Left colon (tissue), 2 donors: ENCODE data around the gene RAD18. TPM values are rescaled to one million over a fixed set of nuclear protein-coding genes. Genes with fewer than 3 reads are reported as not detected.

ENCODE experiments used
- ATAC-seq: fragments of 200-7000 bp; cut with Tn5 transposase; one replicate; pipeline ENCODE4 v1.9.1; 2020; ENCODE audit warnings: mild to moderate bottlenecking, moderate library complexity
- DNase-seq, 2 donors: peaks; one replicate each; pipeline ENCODE4 v3.0.0-alpha.2; 2020
- intact Hi-C, 2 donors: fragments of 100-400 bp; cut with DNase I in 1 of 2; cut with micrococcal nuclease in 1 of 2; formaldehyde crosslinking; loops; one replicate each; pipeline versions ENCODE4 v1.11.2 to v1.14.0; 2022; cut with DNase I, micrococcal nuclease
- total RNA-seq, 2 donors: library from RNA; stranded (reverse); fragmentation: NEBNext Ultra II Directional; extraction: Animal tissue kit (Norgen Biotek cat#: 25700); gene quantifications; one replicate each; pipeline ENCODE4 v1.2.1, GENCODE V29; 2021
- donor health status: DM: no; HTN: no; CAD: no.
- donor health status: DM: yes; HTN: yes; CAD: no.

The RAD18 gene
- total RNA-seq, 2 donors from 2014 or later, result 10.6 to 11.1 TPM

DNA sequence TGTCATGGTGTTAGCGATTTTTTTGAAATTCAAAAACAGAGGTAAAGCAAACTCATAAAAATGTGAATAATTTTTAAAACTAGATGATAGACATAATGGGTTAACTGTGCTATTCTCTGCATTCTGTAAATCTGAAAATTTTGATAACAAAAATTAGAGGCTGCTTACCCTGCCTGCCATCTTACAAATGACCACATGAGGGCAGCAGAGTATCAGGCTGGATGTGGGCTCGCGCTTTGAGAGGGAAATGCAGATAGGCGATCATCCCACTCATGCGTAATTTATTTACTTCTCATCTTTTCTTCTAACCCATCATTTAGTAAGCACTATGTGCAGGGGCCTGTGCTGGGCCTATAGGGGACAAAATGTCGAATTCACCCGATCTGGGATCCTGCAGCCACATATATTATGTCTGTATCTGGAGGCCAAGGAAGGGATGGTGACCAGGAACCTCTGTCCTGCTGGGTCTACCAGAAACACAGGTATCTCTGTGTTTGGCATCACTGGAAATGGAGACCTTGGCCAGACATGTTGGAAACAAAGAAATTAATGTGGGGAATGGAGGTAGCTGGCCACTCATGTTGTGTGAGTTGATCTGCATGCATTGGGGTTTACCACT lies 7.8 kb upstream of the RAD18 start:
- peak; percentile 53 for ATAC-seq
- intact Hi-C loops, result loop anchor here in 1 of 2 donors (2.0 to 5.0 kb wide), 2 partner anchors 96 to 332 kb away; no protein-coding TSS in a partner anchor
- peak in 1 of 2 donors; percentile 66 for DNase-seq

DNA sequence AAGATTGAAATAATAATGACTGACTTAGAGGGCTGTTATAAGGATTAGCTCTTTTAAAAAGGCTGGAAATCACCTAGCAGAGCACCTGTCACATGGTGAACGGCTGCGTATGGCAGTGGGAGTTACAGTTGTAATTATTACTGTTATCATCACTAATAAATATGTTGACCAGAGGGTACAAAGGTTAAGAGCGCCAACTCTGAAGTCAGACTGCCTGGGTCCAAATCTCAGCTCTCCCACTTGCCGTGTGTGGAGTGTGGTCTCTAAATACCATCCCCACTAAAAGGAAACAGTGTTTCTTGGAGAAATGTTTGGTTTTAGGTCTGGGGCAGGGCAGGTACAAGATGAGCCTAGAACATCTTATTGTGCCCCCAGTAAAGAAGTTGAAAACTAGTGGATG lies 6.0 kb upstream of the RAD18 start:
- ATAC-seq (no peak), DNase-seq (no peak)
- intact Hi-C loops, result no loop called here

DNA sequence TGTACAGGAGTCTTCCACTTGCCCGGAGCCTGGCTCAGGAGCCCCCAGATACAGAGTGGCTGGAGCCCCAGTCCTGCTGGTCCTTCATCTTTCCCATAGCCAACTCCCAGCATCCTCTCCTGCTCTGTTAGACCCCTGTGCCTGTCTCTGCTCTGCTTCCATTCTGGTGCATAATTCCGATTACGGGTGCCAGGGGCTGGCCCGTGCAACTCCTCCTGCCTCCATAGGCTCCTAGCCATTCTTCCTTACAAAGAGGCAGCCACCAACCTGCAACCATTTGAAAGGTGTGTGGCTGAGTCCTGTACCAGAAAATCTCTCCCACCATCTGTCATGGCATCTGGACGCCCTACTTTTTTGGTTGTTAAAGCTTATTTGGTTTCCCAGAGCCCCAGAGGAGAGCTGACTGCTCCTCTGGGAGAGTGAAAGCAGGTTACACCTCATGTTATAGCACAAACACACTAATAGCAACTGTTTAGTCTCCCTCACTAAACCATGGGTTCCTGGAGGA lies 5.2 kb upstream of the RAD18 start:
- DNase-seq (no peak), ATAC-seq (no peak)
- intact Hi-C loops, result no loop called here

DNA sequence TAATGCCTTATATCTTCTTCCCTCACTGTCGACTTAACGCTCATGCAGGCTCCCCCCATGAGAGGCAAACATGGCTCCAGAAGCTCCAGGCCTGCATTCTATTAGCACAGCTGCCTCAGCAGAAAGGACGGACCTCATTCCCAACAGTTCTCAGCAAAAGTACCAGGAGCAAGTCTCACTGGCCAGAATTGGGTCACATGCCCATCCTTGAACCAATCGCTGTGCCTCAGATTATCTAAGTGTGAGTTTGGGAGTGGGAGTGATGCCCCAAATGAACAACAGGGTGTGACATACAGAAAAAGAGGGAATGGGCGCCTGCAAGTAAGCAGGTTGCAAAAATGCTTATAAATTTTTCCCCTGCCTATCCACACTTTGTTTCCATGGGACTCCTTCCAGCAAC lies 4.3 kb upstream of the RAD18 start:
- DNase-seq (no peak), ATAC-seq (no peak)
- intact Hi-C loops, result no loop called here

DNA sequence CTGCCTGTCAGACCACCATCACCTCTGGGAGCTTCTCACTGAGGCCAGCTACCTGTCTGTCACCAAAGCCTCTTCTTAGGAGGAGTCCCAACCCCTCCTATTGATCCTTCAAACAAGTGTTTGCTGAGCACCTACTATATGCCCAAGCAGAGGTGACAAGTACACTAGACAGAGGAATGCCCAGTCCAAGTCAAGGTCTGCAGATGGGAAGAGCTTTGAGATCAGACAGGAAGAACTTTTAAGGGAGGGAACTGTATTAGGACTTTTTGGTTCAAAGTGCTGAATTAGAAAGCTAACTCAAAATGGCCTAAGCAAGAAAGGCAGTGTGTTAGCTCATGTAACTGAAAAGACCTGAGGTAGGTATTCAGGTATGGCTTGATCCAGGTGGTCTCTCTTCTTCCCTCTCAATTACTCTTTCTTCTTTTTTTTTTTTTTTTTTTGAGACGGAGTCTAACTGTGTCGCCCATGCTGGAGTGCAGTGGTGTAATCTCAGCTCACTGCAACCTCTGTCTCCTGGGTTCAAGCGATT lies 3.6 kb upstream of the RAD18 start:
- no peak for ATAC-seq
- DNase-seq, result no peak
- intact Hi-C loops, result no loop called here

DNA sequence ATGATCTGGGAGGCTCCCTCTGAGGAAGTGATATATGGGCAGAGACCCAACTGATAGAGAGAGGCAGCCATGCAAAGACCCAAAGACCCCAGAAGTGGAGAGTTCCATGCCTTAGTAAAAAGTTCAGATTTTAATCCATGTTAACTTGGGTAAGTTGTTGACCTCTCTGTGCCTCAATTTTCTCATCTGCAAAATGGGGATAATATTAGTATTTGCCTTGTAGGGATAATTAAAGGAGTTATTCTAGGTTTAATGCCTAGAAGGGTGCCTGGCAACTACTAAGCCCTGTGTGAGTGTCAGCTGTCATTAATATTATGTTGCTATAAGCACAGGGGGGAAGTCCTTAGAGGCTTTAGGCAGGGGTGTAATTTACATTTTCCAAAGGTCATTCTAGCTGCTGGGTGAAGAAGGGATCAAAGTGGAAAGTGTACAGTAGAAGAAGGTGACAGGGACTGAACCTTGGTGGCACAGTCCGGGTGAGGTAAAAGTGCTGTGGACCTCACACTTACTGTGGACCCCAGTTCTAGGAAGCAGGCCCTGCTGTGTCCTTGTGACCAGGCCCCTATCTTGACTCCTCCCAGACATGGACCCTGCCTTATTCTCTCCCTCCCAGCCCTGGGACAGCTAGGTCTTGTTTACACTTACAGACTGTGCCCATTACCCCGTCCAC lies 3.0 kb upstream of the RAD18 start:
- intact Hi-C loops, result no loop called here
- DNase-seq (no peak), ATAC-seq (peak; percentile 2)

DNA sequence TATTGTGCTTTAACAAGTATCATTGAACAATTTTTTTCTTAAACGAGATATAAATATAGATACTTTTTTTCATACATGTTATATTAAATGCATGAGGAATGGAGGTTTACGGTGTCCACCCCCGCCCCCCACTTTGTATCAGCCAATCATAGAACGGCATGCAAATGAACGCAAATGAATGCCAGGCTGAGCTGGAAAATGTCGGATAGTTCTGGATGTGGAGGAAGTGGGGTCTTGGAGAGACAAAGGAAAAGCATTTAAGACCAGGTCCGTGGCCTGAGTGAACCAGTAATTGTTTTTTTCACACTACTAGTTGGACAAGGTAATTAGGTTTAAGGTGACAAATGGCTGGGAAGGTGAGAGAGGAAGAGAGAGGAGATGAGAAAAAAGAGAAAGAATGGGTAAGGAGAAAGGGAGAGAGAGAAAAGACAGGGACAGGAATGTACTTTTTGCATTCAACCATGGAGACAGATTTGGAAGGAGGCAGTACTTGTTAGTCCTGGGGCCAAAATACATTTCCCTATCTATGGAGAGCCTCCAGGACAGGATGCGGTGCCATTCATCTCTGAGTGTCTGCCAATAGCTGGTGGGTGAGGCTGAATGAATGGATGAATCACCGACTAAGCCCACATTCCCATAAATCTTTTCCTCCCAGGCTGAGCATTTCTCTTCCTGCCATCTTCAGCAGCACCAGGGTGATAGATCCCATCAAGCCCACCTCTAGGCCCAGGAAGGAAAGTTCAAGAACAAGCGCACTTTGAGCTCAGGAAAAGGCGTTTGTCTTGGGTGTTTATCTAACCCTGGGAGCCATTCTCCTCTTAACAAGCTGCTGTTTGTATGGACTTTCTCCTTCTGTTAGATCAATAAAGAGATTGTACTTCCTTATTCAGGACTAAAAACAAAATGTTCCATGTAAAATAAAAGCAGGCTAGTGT lies 1.4 kb upstream of the RAD18 start:
- peak; percentile 55 to 78 for DNase-seq
- intact Hi-C loops, result no loop called here

DNA sequence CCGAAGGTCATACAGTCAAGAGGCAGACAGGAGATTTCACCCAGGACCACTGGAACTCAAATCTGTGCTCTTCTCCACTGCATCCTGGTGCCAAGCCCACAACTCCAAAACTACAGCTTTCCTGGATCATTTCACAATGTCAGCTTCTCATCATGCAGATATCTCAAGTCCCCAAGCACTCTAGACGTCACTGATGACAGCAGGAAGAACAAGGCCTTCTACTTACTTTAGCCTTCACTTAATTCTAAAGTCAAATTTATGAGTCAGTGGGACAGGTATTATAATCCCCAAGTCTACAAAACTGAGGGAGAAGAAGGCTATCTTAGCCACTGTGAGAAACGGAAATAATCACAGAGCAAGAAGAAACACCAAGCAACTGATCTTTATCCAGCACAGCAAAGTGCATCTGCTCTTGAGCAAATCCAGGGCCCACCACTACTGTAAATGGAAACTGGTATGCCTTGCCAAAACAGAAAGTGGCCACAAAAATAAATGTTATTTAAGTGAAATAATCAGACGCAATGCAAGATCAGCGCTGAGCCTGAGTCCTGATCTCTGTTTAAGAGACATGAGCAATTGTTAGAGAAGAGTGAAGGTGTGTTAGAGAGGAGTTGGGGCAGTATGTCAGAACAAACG lies 928 bp downstream of the RAD18 start:
- DNase-seq (no peak), ATAC-seq (no peak)
- intact Hi-C loops, result no loop called here

More for the DNA sequence above, 1.4 kb upstream of the RAD18 start:
- peak; percentile 67 for ATAC-seq

DNA sequence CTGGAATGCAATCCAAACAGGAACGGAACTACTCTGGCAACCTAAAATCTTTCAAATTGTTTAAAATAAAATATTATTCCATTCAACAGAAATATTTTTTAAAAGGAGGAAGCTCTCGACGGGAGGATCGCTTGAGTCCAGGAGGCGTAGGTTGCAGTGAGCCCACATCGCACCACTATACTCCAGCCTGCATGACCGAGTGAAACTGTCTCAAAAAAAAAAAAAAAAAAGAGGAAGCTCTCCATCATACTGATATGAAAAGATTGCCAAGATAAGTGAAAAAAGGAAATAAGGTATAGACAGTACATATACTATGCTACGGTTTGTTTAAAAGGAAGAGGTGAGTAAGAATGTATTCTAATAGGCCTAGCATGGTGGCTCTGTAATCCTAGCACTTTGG lies 3.6 kb downstream of the RAD18 start:
- intact Hi-C loops, result no loop called here
- DNase-seq (no peak), ATAC-seq (no peak)

DNA sequence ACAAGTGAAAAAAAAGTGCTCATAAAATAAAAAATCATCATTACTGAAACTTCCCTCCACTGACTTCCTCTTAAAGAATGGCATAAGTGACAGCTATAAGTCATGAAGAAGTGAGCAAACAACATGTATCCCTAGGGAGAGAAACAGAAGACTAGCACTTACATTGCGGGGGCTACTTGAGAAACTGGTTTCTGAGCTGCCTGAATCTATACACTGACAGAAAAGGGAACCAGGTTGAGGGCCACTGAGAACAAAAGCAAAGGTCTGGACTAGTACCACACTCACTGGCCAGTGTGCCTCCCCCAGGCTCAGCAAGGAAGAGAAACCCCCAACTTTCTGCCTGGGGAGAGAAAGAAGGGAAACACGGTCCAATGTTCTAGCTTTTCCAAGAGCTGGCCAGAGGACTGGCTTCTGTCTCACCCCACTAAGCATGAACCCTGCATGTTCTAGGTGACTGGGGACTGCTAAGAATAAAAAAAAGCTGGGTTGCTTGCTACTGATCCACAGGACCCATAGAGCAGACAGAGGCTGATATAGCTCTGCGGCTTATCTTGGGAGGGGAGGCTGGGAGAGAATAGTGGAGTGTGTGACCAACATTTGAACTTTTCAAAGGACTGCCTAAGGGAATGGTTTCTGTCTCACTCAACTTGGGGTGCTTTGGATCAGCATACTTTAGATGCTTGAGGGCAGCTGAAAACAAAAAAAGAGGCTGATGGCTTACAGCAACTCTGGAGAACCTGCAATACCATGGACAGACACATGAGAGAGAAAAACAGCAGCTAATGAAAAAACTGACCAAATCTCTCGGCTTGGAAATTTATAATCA lies 8.1 kb downstream of the RAD18 start:
- DNase-seq, result no peak
- intact Hi-C loops, result no loop called here
- ATAC-seq, result no peak

DNA sequence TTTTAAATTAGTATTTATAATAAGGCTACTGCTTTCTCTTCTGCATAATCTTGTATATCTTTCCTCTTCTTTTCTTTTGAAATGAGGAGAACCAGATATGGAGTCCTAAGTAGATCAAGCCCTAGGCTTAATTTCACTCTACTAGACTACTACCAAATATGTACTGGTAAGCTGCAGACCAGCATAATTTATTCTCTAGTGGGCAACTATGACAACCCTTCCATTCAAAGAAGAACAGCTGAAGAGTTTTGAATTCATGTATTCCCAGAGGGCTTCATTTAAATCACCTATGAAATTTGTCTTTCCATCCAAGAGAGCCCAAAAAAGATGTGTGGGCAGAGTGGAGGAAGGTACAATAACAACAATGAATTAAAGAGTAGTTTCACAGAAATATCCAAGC lies 10.0 kb downstream of the RAD18 start:
- intact Hi-C loops, result no loop called here
- DNase-seq, result no peak
- no peak for ATAC-seq

DNA sequence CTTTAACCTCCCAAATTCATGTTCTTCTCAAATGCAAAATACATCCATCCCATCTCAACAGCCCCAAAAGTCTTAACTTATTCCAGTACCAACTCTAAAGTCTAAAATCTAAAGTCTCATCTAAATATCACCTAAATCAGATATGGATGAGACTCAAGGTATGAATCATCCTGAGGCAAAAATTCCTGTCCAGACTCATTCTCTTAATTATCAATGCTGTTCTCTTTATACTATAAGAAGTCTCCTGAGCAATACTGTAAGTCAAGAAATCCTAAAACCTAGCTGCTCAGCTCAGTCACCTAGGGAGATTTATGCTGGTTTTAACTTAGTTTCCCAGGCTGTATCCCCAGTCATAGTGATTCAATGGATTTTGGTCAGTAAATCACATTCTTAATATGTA lies 11.1 kb downstream of the RAD18 start:
- no peak for DNase-seq
- intact Hi-C loops, result no loop called here
- ATAC-seq, result no peak

DNA sequence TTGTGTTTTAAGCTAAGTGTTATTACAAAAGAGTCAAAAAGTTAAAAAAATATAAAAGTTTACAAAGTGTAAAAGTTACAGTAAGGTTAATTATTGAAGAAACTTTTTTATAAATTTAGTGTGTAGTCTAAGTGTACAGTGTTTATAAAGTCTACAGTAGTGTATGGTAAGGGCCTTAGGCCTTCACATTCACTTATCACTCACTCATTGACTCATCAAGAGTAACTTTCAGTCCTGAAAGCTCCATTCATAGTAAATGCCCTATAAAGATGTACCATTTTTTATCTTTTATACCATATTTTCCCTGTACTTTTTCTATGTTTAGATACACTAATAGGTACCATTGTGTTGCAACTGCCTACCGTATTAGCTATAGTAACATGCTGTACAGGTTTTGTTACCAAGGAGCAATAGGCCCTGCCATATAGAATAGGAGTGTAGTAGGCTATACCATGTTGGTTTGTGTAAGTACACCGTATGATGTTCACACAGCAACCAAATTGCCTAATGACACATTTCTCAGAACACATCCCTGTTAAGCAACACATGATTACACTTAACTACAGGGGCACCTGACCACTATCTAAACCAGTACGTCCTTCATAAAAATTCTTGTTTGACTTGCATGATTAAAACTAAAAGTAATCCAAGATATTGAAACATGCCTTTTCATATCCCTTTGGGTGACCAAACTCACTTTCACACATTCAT lies 17.2 kb downstream of the RAD18 start:
- intact Hi-C loops, result no loop called here
- no peak for DNase-seq
- no peak for ATAC-seq

DNA sequence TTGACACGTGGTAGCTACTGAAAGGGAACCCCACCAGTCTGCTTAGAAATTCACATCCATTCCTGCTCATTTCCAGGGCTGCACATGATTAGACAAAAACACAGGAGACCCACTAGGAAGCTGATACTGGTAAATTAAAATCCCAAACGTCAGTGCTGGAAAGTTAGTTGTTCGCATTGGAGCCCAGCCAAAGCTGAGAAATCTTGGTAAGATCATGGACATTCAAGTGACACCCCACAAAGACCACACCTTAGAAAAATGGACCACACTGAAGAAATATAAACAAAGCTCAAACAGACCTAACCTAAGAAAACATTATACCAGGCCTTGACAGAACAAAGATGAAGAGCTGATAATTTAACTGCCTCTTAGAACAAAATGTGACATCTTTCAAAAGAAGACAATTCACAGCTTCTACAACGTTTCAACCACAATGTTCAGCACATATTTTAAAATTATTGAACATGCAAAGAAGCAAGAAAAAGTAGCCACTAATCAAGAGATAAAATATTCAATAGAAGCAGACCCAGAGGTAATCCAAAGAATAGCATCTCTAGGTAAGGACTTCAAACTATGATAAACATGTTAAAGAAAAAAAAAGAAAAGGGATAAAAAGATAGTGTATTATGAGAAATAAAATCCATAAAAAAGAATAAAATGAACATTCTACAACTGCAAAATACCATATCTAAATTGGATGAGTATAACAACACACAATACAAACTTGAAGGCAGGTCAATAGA lies 20.4 kb downstream of the RAD18 start:
- DNase-seq (no peak), ATAC-seq (no peak)
- intact Hi-C loops, result no loop called here

DNA sequence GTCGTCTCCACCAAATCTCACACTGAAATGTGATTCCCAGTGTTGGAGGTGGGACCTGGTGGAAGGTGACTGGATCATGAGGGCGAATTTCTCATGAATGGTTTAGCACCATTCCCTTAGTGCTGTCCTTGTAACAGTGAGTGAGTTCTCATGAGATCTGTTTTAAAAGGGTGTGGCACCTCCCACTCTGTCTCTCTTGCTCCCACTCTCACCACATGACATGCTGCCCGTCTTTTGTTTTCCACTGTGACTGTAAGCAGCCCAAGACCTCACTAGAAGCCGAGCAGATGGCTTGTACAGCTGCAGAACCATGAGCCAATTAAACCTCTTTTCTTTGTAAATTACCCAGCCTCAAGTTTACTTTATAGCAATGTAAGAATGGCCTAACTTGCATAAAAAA lies 21.2 kb downstream of the RAD18 start:
- ATAC-seq, result no peak
- intact Hi-C loops, result no loop called here

DNA sequence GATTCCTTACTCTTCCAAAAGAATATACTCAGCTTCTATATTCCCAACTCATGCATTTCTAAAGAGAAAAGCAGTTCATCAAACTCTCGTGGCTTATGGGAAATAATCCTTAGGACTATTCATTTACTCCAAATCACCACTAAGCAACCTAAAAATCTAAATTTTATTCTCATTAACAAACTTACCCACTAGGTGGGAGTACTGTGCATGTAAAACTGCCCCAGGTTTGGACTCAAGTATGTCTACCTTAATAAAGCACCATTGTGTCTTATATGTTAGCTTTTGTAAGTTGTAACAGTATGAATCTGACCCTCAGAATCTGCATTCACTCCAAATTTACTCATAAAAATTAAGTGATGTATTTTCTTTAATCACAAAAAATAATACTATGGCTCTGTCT lies 25.3 kb downstream of the RAD18 start:
- intact Hi-C loops, result no loop called here
- no peak for DNase-seq
- ATAC-seq, result no peak

More for the DNA sequence above, 21.2 kb downstream of the RAD18 start:
- DNase-seq, result no peak
